ENCODE measurements around the gene ABHD8.

DNA sequence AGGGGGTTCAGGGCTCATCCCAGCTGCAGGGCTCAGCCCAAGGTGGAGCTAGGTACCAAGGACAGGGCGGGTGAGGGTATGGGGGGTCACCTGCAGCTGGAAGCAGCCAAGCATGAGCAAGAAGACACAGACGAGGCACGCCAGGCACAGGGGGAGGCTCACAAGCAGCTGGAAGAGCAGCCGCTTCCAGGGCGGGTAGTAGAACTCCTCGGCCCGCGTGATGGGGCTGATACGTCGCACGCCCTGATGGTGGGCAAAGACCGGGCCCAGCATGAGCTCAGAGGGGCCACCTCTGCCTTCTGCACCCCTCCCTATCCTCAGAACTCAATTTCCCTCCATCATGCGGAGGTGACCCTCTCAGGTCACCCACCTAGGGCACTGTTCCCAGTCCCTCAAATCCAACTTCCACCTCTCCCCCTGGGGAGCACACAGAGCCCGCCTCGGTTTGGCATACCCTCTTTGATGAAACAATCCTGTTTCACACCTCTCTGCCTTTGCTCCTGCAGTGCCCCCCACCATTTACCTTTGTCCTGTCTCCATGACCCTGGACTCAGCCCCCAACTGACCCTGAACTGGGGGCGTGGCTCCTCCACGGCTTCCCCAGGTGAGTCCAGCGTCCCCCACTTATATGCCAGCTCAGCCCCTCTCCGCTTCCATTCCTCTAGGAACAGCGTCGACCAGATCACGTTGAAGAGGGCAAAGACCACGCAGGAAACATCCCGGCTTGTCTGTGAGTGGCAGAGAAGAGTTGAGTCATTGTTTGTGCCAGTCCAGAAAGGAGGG is 27.2 kb upstream of the ABHD8 start:
- no peak for TF ChIP-seq POLR2A (IDR thresholded peaks at IDR 0.05; ENCODE audit: low read length)
- no peak for TF ChIP-seq GATA1 (IDR thresholded peaks at IDR 0.05; ENCODE audit: low read depth, low read length)
